ENCODE data around the gene RBFA. TPM values are rescaled to one million over a fixed set of nuclear protein-coding genes. Genes with fewer than 3 reads are reported as not detected.

Gene RBFA
- total and polyA plus RNA-seq, 2 of the 13 experiments (the other 11 are each of a cell fraction or from before 2014, with no cell fraction given): 29.7 to 42.4 TPM

- TF ChIP-seq, protein P1, sequence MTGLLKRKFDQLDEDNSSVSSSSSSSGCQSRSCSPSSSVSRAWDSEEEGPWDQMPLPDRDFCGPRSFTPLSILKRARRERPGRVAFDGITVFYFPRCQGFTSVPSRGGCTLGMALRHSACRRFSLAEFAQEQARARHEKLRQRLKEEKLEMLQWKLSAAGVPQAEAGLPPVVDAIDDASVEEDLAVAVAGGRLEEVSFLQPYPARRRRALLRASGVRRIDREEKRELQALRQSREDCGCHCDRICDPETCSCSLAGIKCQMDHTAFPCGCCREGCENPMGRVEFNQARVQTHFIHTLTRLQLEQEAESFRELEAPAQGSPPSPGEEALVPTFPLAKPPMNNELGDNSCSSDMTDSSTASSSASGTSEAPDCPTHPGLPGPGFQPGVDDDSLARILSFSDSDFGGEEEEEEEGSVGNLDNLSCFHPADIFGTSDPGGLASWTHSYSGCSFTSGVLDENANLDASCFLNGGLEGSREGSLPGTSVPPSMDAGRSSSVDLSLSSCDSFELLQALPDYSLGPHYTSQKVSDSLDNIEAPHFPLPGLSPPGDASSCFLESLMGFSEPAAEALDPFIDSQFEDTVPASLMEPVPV (CRISPR knock-in tag; IDR thresholded peaks at IDR 0.05): peak; percentile 23; the same call in 1 of the 2 replicates
- TF ChIP-seq, protein P2, sequence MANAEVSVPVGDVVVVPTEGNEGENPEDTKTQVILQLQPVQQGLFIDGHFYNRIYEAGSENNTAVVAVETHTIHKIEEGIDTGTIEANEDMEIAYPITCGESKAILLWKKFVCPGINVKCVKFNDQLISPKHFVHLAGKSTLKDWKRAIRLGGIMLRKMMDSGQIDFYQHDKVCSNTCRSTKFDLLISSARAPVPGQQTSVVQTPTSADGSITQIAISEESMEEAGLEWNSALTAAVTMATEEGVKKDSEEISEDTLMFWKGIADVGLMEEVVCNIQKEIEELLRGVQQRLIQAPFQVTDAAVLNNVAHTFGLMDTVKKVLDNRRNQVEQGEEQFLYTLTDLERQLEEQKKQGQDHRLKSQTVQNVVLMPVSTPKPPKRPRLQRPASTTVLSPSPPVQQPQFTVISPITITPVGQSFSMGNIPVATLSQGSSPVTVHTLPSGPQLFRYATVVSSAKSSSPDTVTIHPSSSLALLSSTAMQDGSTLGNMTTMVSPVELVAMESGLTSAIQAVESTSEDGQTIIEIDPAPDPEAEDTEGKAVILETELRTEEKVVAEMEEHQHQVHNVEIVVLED (CRISPR knock-in tag; IDR thresholded peaks at IDR 0.05; ENCODE audit: borderline replicate concordance): peak; percentile 94
- TF ChIP-seq RBM39 (IDR thresholded peaks at IDR 0.05; ENCODE audit: low read depth, low read length, poor library complexity, severe bottlenecking) (no peak), DNMT1 (CRISPR knock-in tag; IDR thresholded peaks at IDR 0.05) (no peak), KDM2A (CRISPR knock-in tag; IDR thresholded peaks at IDR 0.05; ENCODE audit: borderline replicate concordance, low read depth) (peak; percentile 70; the same call in 1 of the 2 replicates), FOXP1 (IDR thresholded peaks at IDR 0.05) (no peak), FOXP1 (CRISPR knock-in tag; IDR thresholded peaks at IDR 0.05) (no peak), KMT2A (CRISPR knock-in tag; IDR thresholded peaks at IDR 0.05) (peak; percentile 64), EZH2 (conservative IDR thresholded peaks at IDR 0.05; ENCODE audit: low read depth, low read length) (no peak), ZC3H13 (CRISPR knock-in tag; IDR thresholded peaks at IDR 0.05) (peak; percentile 86), SRF (IDR thresholded peaks at IDR 0.05; ENCODE audit: low read depth, low read length) (no peak), MIER3 (CRISPR knock-in tag; IDR thresholded peaks at IDR 0.05; ENCODE audit: borderline replicate concordance) (no peak), ZNF234 (CRISPR knock-in tag; conservative IDR thresholded peaks at IDR 0.05) (no peak), ZNF547 (CRISPR knock-in tag; IDR thresholded peaks at IDR 0.05) (peak; percentile 78; the same call in 1 of the 2 replicates), ZNF615 (CRISPR knock-in tag; IDR thresholded peaks at IDR 0.05; ENCODE audit: borderline replicate concordance) (peak; percentile 79; the same call in 1 of the 2 replicates), ZNF326 (CRISPR knock-in tag; IDR thresholded peaks at IDR 0.05; ENCODE audit: borderline replicate concordance) (no peak), CCDC6 (CRISPR knock-in tag; IDR thresholded peaks at IDR 0.05) (peak; percentile 90; the same call in 1 of the 2 replicates), JUND (CRISPR knock-in tag; IDR thresholded peaks at IDR 0.05) (no peak), ZNF10 (CRISPR knock-in tag; IDR thresholded peaks at IDR 0.05; ENCODE audit: borderline replicate concordance, low read depth) (no peak), AFF4 (CRISPR knock-in tag; IDR thresholded peaks at IDR 0.05) (no peak), SYNCRIP (IDR thresholded peaks at IDR 0.05; ENCODE audit: insufficient read depth, low read depth, low read length) (no peak)
- TF ChIP-seq, protein P3, sequence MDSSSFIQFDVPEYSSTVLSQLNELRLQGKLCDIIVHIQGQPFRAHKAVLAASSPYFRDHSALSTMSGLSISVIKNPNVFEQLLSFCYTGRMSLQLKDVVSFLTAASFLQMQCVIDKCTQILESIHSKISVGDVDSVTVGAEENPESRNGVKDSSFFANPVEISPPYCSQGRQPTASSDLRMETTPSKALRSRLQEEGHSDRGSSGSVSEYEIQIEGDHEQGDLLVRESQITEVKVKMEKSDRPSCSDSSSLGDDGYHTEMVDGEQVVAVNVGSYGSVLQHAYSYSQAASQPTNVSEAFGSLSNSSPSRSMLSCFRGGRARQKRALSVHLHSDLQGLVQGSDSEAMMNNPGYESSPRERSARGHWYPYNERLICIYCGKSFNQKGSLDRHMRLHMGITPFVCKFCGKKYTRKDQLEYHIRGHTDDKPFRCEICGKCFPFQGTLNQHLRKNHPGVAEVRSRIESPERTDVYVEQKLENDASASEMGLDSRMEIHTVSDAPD (CRISPR knock-in tag; IDR thresholded peaks at IDR 0.05): no peak
Measured at GRCh38 chr18:80034068-80034851, at the start of gene RBFA (continued).

Data from HepG2 (cell line).